ENCODE measurements around the gene TTYH3.

Gene TTYH3

GRCh38 chr7:2623698-2624014 is 8.1 kb upstream of the TTYH3 start:
- H3K14ac ChIP-seq (ENCODE audit: low read length), result peak overlapping the region; percentile 89
- no peak overlapping the region for H4K91ac ChIP-seq (ENCODE audit: low read depth, low read length, poor library complexity)
- H3K4me1 ChIP-seq (ENCODE audit: control insufficient read depth in 2 of 2, insufficient read depth in 1 of 2, low read depth in 1 of 2, low read length in 2 of 2), result peaks cover 14 to 16% of the 10 kb centered on the region in 2 donors
- WGBS, 2 donors (ENCODE audit: extremely low coverage in 2 of 2, insufficient read length in 2 of 2, insufficient replicate concordance in 1 of 2), result no CpG with 5 or more reads among the region's 10 CpGs
- no peak overlapping the region for H4K8ac ChIP-seq (ENCODE audit: low read depth, low read length)
- H2BK12ac ChIP-seq (ENCODE audit: low read length), result peak overlapping the region; percentile 89
- H2BK15ac ChIP-seq (ENCODE audit: low read length), result peak overlapping the region; percentile 95
- H3K4me2 ChIP-seq (ENCODE audit: insufficient read depth, low read length, poor library complexity, severe bottlenecking), result no peak overlapping the region
- no peak for DNase-seq (ENCODE audit: low spot score)
- no peak overlapping the region for H3K4me3 ChIP-seq (ENCODE audit: low read length in 2 of 2)
- H3K18ac ChIP-seq (ENCODE audit: low read length), result peak overlapping the region; percentile 90
- no peaks in the 10 kb centered on the region for H3K36me3 ChIP-seq (replicated peaks in 1 of 2; ENCODE audit: control insufficient read depth in 2 of 2, insufficient read depth in 2 of 2, low read length in 2 of 2)
- H2AK5ac ChIP-seq (ENCODE audit: low read depth, low read length), result peak overlapping the region; percentile 71
- H2AFZ ChIP-seq (ENCODE audit: low read length), result no peak overlapping the region
- no peak overlapping the region for H3K27ac ChIP-seq (replicated peaks; ENCODE audit: low read length)
- peak overlapping the region; percentile 90 for H3K23ac ChIP-seq (ENCODE audit: low read depth, low read length, poor library complexity)
- peaks cover 0 to 4% of the 10 kb centered on the region in 2 donors for H3K9me3 ChIP-seq (replicated peaks in 1 of 2; ENCODE audit: control insufficient read depth in 2 of 2, insufficient read depth in 1 of 2, low read depth in 1 of 2, low read length in 2 of 2)
- peaks cover 4% of the 10 kb centered on the region for H3K79me1 ChIP-seq (ENCODE audit: low read depth, low read length)
- no peaks in the 10 kb centered on the region for H3K27me3 ChIP-seq (ENCODE audit: control insufficient read depth in 3 of 3, insufficient read depth in 3 of 3, low read depth in 1 of 3, low read length in 3 of 3)
- H3K9ac ChIP-seq (ENCODE audit: low read depth, low read length, poor library complexity), result no peak overlapping the region
- peak overlapping the region; percentile 68 for H2BK5ac ChIP-seq (ENCODE audit: low read length)
- H3K4ac ChIP-seq (ENCODE audit: low read length), result no peak overlapping the region
- H2BK120ac ChIP-seq (ENCODE audit: low read depth, low read length), result peak overlapping the region; percentile 35

GRCh38 chr7:2624293-2624886 is 7.4 kb upstream of the TTYH3 start:
- peak overlapping the region; percentile 53 for H4K91ac ChIP-seq (ENCODE audit: low read depth, low read length, poor library complexity)
- peak overlapping the region; percentile 71 for H2AK5ac ChIP-seq (ENCODE audit: low read depth, low read length)
- H3K18ac ChIP-seq (ENCODE audit: low read length), result peak overlapping the region; percentile 90
- no peak overlapping the region for H4K8ac ChIP-seq (ENCODE audit: low read depth, low read length)
- H3K4me1 ChIP-seq (ENCODE audit: control insufficient read depth in 2 of 2, insufficient read depth in 1 of 2, low read depth in 1 of 2, low read length in 2 of 2), result peaks cover 14 to 17% of the 10 kb centered on the region in 2 donors
- H3K4me2 ChIP-seq (ENCODE audit: insufficient read depth, low read length, poor library complexity, severe bottlenecking), result no peak overlapping the region
- H2BK5ac ChIP-seq (ENCODE audit: low read length), result peak overlapping the region; percentile 68
- H3K4ac ChIP-seq (ENCODE audit: low read length), result peak overlapping the region; percentile 66
- H3K14ac ChIP-seq (ENCODE audit: low read length), result no peak overlapping the region
- peak overlapping the region; percentile 63 for H3K9ac ChIP-seq (ENCODE audit: low read depth, low read length, poor library complexity)
- peaks cover 4% of the 10 kb centered on the region for H3K79me1 ChIP-seq (ENCODE audit: low read depth, low read length)
- H3K9me3 ChIP-seq (replicated peaks in 1 of 2; ENCODE audit: control insufficient read depth in 2 of 2, insufficient read depth in 1 of 2, low read depth in 1 of 2, low read length in 2 of 2), result peaks cover 0 to 4% of the 10 kb centered on the region in 2 donors
- no peak overlapping the region for H2AFZ ChIP-seq (ENCODE audit: low read length)
- H2BK120ac ChIP-seq (ENCODE audit: low read depth, low read length), result no peak overlapping the region
- H3K27ac ChIP-seq (replicated peaks; ENCODE audit: low read length), result no peak overlapping the region
- no peak overlapping the region for H2BK12ac ChIP-seq (ENCODE audit: low read length)
- no CpG with 5 or more reads among the region's 18 CpGs for WGBS, 2 donors (ENCODE audit: extremely low coverage in 2 of 2, insufficient read length in 2 of 2, insufficient replicate concordance in 1 of 2)
- DNase-seq (ENCODE audit: low spot score), result no peak
- peak overlapping the region; percentile 95 for H2BK15ac ChIP-seq (ENCODE audit: low read length)
- H3K23ac ChIP-seq (ENCODE audit: low read depth, low read length, poor library complexity), result peak overlapping the region; percentile 90
- no peaks in the 10 kb centered on the region for H3K27me3 ChIP-seq (ENCODE audit: control insufficient read depth in 3 of 3, insufficient read depth in 3 of 3, low read depth in 1 of 3, low read length in 3 of 3)
- no peak overlapping the region for H3K4me3 ChIP-seq (ENCODE audit: low read length in 2 of 2)
- no peaks in the 10 kb centered on the region for H3K36me3 ChIP-seq (replicated peaks in 1 of 2; ENCODE audit: control insufficient read depth in 2 of 2, insufficient read depth in 2 of 2, low read length in 2 of 2)

GRCh38 chr7:2626498-2627117 is 5.2 kb upstream of the TTYH3 start:
- no peak for DNase-seq (ENCODE audit: low spot score)
- Histone ChIP-seq H3K36me3 (replicated peaks in 1 of 2; ENCODE audit: control insufficient read depth in 2 of 2, insufficient read depth in 2 of 2, low read length in 2 of 2) (no peaks in the 10 kb centered on the region), H3K9ac (ENCODE audit: low read depth, low read length, poor library complexity) (no peak overlapping the region), H3K27ac (replicated peaks; ENCODE audit: low read length) (no peak overlapping the region), H2AFZ (ENCODE audit: low read length) (peak overlapping the region; percentile 64), H3K4me1 (ENCODE audit: control insufficient read depth in 2 of 2, insufficient read depth in 1 of 2, low read depth in 1 of 2, low read length in 2 of 2) (peaks cover 12 to 29% of the 10 kb centered on the region in 2 donors), H2BK120ac (ENCODE audit: low read depth, low read length) (peak overlapping the region; percentile 98), H2AK5ac (ENCODE audit: low read depth, low read length) (peak overlapping the region; percentile 99), H3K27me3 (ENCODE audit: control insufficient read depth in 3 of 3, insufficient read depth in 3 of 3, low read depth in 1 of 3, low read length in 3 of 3) (peaks cover 0 to 3% (median 0%) of the 10 kb centered on the region in 3 experiments), H3K79me1 (ENCODE audit: low read depth, low read length) (peaks cover 6% of the 10 kb centered on the region), H4K91ac (ENCODE audit: low read depth, low read length, poor library complexity) (no peak overlapping the region), H2BK12ac (ENCODE audit: low read length) (peak overlapping the region; percentile 7), H4K8ac (ENCODE audit: low read depth, low read length) (peak overlapping the region; percentile 9), H3K23ac (ENCODE audit: low read depth, low read length, poor library complexity) (peak overlapping the region; percentile 44), H3K4me2 (ENCODE audit: insufficient read depth, low read length, poor library complexity, severe bottlenecking) (no peak overlapping the region), H3K18ac (ENCODE audit: low read length) (peak overlapping the region; percentile 52), H2BK15ac (ENCODE audit: low read length) (peak overlapping the region; percentile 64), H2BK5ac (ENCODE audit: low read length) (no peak overlapping the region), H3K14ac (ENCODE audit: low read length) (peak overlapping the region; percentile 27), H3K9me3 (replicated peaks in 1 of 2; ENCODE audit: control insufficient read depth in 2 of 2, insufficient read depth in 1 of 2, low read depth in 1 of 2, low read length in 2 of 2) (peaks cover 0 to 4% of the 10 kb centered on the region in 2 donors), H3K4ac (ENCODE audit: low read length) (peak overlapping the region; percentile 66), H3K4me3 (ENCODE audit: low read length in 2 of 2) (no peak overlapping the region)
- no CpG with 5 or more reads among the region's 20 CpGs for WGBS, 2 donors (ENCODE audit: extremely low coverage in 2 of 2, insufficient read length in 2 of 2, insufficient replicate concordance in 1 of 2)

- peak overlapping the region; percentile 24 for H2AK5ac ChIP-seq (ENCODE audit: low read depth, low read length)
- no peaks in the 10 kb centered on the region for H3K36me3 ChIP-seq (replicated peaks in 1 of 2; ENCODE audit: control insufficient read depth in 2 of 2, insufficient read depth in 2 of 2, low read length in 2 of 2)
- no peak overlapping the region for H3K9ac ChIP-seq (ENCODE audit: low read depth, low read length, poor library complexity)
- H4K91ac ChIP-seq (ENCODE audit: low read depth, low read length, poor library complexity), result no peak overlapping the region
- H3K4me2 ChIP-seq (ENCODE audit: insufficient read depth, low read length, poor library complexity, severe bottlenecking), result no peak overlapping the region
- no peak overlapping the region for H3K27ac ChIP-seq (replicated peaks; ENCODE audit: low read length)
- H3K9me3 ChIP-seq (replicated peaks in 1 of 2; ENCODE audit: control insufficient read depth in 2 of 2, insufficient read depth in 1 of 2, low read depth in 1 of 2, low read length in 2 of 2), result peaks cover 0 to 4% of the 10 kb centered on the region in 2 donors
- no peak overlapping the region for H2BK5ac ChIP-seq (ENCODE audit: low read length)
- peak overlapping the region; percentile 64 for H2AFZ ChIP-seq (ENCODE audit: low read length)
- peaks cover 6 to 22% of the 10 kb centered on the region in 2 donors for H3K4me1 ChIP-seq (ENCODE audit: control insufficient read depth in 2 of 2, insufficient read depth in 1 of 2, low read depth in 1 of 2, low read length in 2 of 2)
- peaks cover 0 to 3% (median 0%) of the 10 kb centered on the region in 3 experiments for H3K27me3 ChIP-seq (ENCODE audit: control insufficient read depth in 3 of 3, insufficient read depth in 3 of 3, low read depth in 1 of 3, low read length in 3 of 3)
- H3K23ac ChIP-seq (ENCODE audit: low read depth, low read length, poor library complexity), result no peak overlapping the region
- H2BK12ac ChIP-seq (ENCODE audit: low read length), result peak overlapping the region; percentile 65
- DNase-seq (ENCODE audit: low spot score), result no peak
- no peak overlapping the region for H3K4ac ChIP-seq (ENCODE audit: low read length)
- H2BK15ac ChIP-seq (ENCODE audit: low read length), result no peak overlapping the region
- peak overlapping the region; percentile 35 for H3K18ac ChIP-seq (ENCODE audit: low read length)
- H3K79me1 ChIP-seq (ENCODE audit: low read depth, low read length), result peaks cover 9% of the 10 kb centered on the region
- no peak overlapping the region for H4K8ac ChIP-seq (ENCODE audit: low read depth, low read length)
- H2BK120ac ChIP-seq (ENCODE audit: low read depth, low read length), result no peak overlapping the region
- no peak overlapping the region for H3K4me3 ChIP-seq (ENCODE audit: low read length in 2 of 2)
- 100% methylated on average over 1 of the region's 9 CpGs for WGBS, 2 donors (ENCODE audit: extremely low coverage in 2 of 2, insufficient read length in 2 of 2, insufficient replicate concordance in 1 of 2)
- H3K14ac ChIP-seq (ENCODE audit: low read length), result no peak overlapping the region
These were observed 4.3 kb upstream of the TTYH3 start for GRCh38 chr7:2627258-2628129.

Measured in neuronal stem cell (in vitro differentiated cells).